Panc1 (cell line): ENCODE measurements around the gene IFNA1. TPM values are rescaled to one million over a fixed set of nuclear protein-coding genes. Genes with fewer than 3 reads are reported as not detected.

Source experiments
- ATAC-seq: fragments of 200-7000 bp; cut with Tn5 transposase; 2 replicates; pipeline ENCODE4 v1.9.1; 2020; ENCODE audit warnings: mild to moderate bottlenecking, moderate library complexity
- BruUV-seq: library from RNA; stranded (reverse); fragments of 400-500 nt; replicated peaks from 2 replicates; lab custom pipeline; 2021; lab: Mats Ljungman, UMichigan
- CTCF ChIA-PET: fragments of 300-600 bp; sonication (Branson Sonifier 250); formaldehyde crosslinking; loops from one replicate; lab custom pipeline; 2022; ENCODE audit warnings: antibody characterized with exemption; lab: Charles Lee
- POLR2A ChIA-PET: fragments of 300-600 bp; sonication (Branson Sonifier 250); formaldehyde crosslinking; loops from one replicate; lab custom pipeline; 2022; ENCODE audit warnings: antibody characterized with exemption; lab: Charles Lee
- DNase-seq: peaks from one replicate; pipeline ENCODE4 v3.0.0-alpha.2; 2010; ENCODE audit warnings: low read depth, low spot score
- H3K27ac ChIP-seq: 2 replicates; pipeline ENCODE4 v1.5.1; 2011; ENCODE audit warnings: mild to moderate bottlenecking, low read length, inconsistent platforms
- H3K27me3 ChIP-seq: fragments of 200-500 bp; sonication (Bioruptor generic); 2 replicates; pipeline ENCODE4 v1.6.0; 2014; ENCODE audit warnings: low read length, inconsistent platforms; ENCODE audit not compliant: control insufficient read depth, insufficient read depth
- H3K36me3 ChIP-seq: fragments of 200-500 bp; sonication (Bioruptor generic); 2 replicates; pipeline ENCODE4 v1.5.1; 2014; ENCODE audit warnings: inconsistent platforms, mild to moderate bottlenecking, low read length, moderate library complexity; ENCODE audit not compliant: control insufficient read depth, insufficient read depth
- H3K4me1 ChIP-seq: 2 replicates; pipeline ENCODE4 v1.5.1; 2011; ENCODE audit warnings: inconsistent platforms, mild to moderate bottlenecking, low read length, moderate library complexity; ENCODE audit not compliant: control insufficient read depth, insufficient read depth
- H3K4me3 ChIP-seq, 2 experiments: 2 replicates each; pipeline ENCODE4 v1.5.1; 2011 to 2012; ENCODE audit warnings: low read depth in 2 of 2, low read length in 2 of 2, mild to moderate bottlenecking in 2 of 2, inconsistent platforms in 1 of 2, moderate library complexity in 1 of 2
- H3K9me3 ChIP-seq: fragments of 200-500 bp; sonication (Bioruptor generic); 2 replicates; pipeline ENCODE4 v1.5.1; 2014; ENCODE audit warnings: low read depth, mild to moderate bottlenecking, inconsistent platforms, low read length, moderate library complexity; ENCODE audit not compliant: control insufficient read depth, insufficient read depth
- CTCF ChIP-seq: fragments of 450-650 bp; IDR thresholded peaks from 2 replicates; pipeline ENCODE4 v1.5.1; 2017; ENCODE audit warnings: mild to moderate bottlenecking
- POLR2AphosphoS5 ChIP-seq: IDR thresholded peaks from 2 replicates; pipeline ENCODE4 v1.6.1; 2012; ENCODE audit warnings: mild to moderate bottlenecking, low read depth, low read length, moderate library complexity
- REST ChIP-seq, 2 experiments: IDR thresholded peaks; 2 replicates each; pipeline ENCODE4 v1.6.1; 2011 to 2012; ENCODE audit warnings: low read depth in 2 of 2, control low read depth in 1 of 2, low read length in 1 of 2, mild to moderate bottlenecking in 1 of 2, moderate library complexity in 1 of 2; ENCODE audit not compliant: insufficient read depth in 1 of 2
- SIN3A ChIP-seq: IDR thresholded peaks from 2 replicates; pipeline ENCODE4 v1.6.1; 2012; ENCODE audit warnings: low read depth, mild to moderate bottlenecking, low read length, moderate library complexity, borderline replicate concordance; ENCODE audit not compliant: insufficient read depth
- TCF7L2 ChIP-seq: IDR thresholded peaks from 2 replicates; pipeline ENCODE4 v1.6.1; 2011; ENCODE audit warnings: mild to moderate bottlenecking, low read depth, low read length, inconsistent platforms
- in situ Hi-C: cut with HindIII; loops from 2 replicates; pipeline ENCODE4 v1.10.0; 2016; ENCODE audit warnings: low sequenced_read_pairs, low pct_unique_long_range_greater_than_20kb
- intact Hi-C: fragments of 100-400 bp; cut with micrococcal nuclease; formaldehyde crosslinking; loops from one replicate; pipeline ENCODE4 v1.10.0; 2022; ENCODE audit not compliant: unreplicated experiment
- total RNA-seq: library from RNA; stranded (reverse); gene quantifications from one replicate; pipeline ENCODE4 v1.2.1, GENCODE V29; 2021; ENCODE audit not compliant: unreplicated experiment

Gene IFNA1
- total RNA-seq, 1 experiment from 2014 or later: not detected

- ChIA-PET POLR2A (no interaction called here), CTCF (no interaction called here)
- Histone ChIP-seq H3K36me3 (no peaks in the 10 kb centered on the region; the same call in 1 of the 2 replicates), H3K9me3 (no peaks in the 10 kb centered on the region), H3K4me1 (no peaks in the 10 kb centered on the region), H3K4me3 (no peak overlapping the region), H3K27ac (no peak overlapping the region), H3K27me3 (no peaks in the 10 kb centered on the region)
- in situ Hi-C loops: no loop called here
- intact Hi-C loops: no loop called here
- no peak for TF ChIP-seq CTCF
- no peak for TF ChIP-seq SIN3A
- no peak for TF ChIP-seq POLR2AphosphoS5
- no TSS peak for BruUV-seq
- ATAC-seq: no peak
- no peak for DNase-seq
These were observed 37.2 kb downstream of the IFNA1 start for GRCh38 chr9:21477466-21477865.

GRCh38 chr9:21479152-21479702 lies 39.0 kb downstream of the IFNA1 start:
- in situ Hi-C loops: no loop called here
- Histone ChIP-seq H3K27ac (no peak overlapping the region), H3K9me3 (no peaks in the 10 kb centered on the region), H3K36me3 (no peaks in the 10 kb centered on the region; the same call in 1 of the 2 replicates), H3K27me3 (no peaks in the 10 kb centered on the region), H3K4me1 (no peaks in the 10 kb centered on the region), H3K4me3 (no peak overlapping the region)
- TF ChIP-seq TCF7L2 (no peak), POLR2AphosphoS5 (no peak), CTCF (no peak), REST (IDR thresholded peaks at IDR 0.05; ENCODE audit: insufficient read depth in 1 of 2, low read depth in 2 of 2, low read length in 1 of 2) (no peak), SIN3A (no peak)
- ChIA-PET POLR2A (no interaction called here), CTCF (no interaction called here)
- intact Hi-C loops: no loop called here
- BruUV-seq: no TSS peak
- ATAC-seq (no peak), DNase-seq (no peak)
